ENCODE measurements around the gene C11orf87. TPM values are rescaled to one million over a fixed set of nuclear protein-coding genes. Genes with fewer than 3 reads are reported as not detected.

Gene C11orf87
- total RNA-seq, result not detected

- Mint-ChIP-seq H3K9me3 (no peaks in the 10 kb centered on the region), H3K27me3 (peaks cover 30% of the 10 kb centered on the region), H3K27ac (peak within 1 kb of the TSS; percentile 27), H3K36me3 (ENCODE audit: low read depth) (no peaks in the 10 kb centered on the region), H3K4me3 (no peak within 1 kb of the TSS), H3K4me1 (no peaks in the 10 kb centered on the region)
- CTCF ChIA-PET, result interaction anchor here (0.6 kb wide), 1 partner anchor 263 kb away, joined by 3 read pairs; no protein-coding TSS in a partner anchor
- DNase-seq, result no peak
- POLR2A ChIA-PET, result no interaction called here
Observed at GRCh38 chr11:109421981-109422869, at the start of gene C11orf87. C11orf87 (plus strand) TSS chr11:109422190; CDS start chr11:109423634, 1,444 bp downstream.

DNA sequence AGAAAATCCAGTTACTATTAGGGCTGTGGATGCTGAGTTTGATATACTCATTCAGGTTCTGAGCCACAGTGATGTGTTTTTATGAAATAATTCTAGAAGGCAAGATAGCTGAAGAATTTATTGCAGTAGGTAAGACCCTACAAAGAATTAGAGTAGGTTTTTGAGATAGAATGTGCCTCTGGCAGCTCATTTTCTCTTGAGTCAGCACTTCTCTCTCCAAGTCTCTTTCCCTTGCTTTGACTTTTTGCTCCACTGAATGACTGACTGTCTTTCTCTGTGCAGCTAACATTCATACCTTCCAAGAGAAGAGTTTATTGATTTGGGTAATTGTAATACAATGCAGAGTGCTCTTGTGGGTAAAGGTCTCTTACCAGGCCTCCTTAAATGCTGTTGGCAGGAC, 48.0 kb upstream of the C11orf87 start:
- ChIA-PET POLR2A (no interaction called here), CTCF (no interaction called here)
- Mint-ChIP-seq H3K4me1 (no peaks in the 10 kb centered on the region), H3K36me3 (ENCODE audit: low read depth) (no peaks in the 10 kb centered on the region), H3K4me3 (no peak overlapping the region), H3K27ac (no peak overlapping the region), H3K9me3 (peaks cover 6% of the 10 kb centered on the region), H3K27me3 (no peaks in the 10 kb centered on the region)
- no peak for DNase-seq

DNA sequence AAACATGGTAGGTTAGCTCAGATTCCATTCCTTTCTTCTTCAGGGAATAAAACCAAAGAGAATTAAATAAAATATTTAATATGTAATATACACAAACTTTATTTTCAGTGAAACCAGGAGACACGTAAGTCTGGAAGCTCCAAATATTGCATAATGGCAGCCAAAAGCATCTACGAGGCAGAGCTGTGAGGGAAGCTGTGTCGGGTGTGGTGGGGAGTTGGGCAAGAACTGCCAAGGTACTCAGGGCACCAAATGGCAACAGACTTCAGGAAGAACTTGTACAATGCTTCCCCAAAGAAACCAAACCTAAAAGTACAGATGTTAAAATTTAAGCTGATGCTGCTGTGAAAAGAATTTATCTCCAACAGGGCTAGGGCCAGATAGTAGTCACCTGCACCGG, 47.5 kb upstream of the C11orf87 start:
- H3K4me3 Mint-ChIP-seq, result no peak overlapping the region
- no peak for DNase-seq
- ChIA-PET CTCF (no interaction called here), POLR2A (no interaction called here)
- no peaks in the 10 kb centered on the region for H3K4me1 Mint-ChIP-seq
- no peaks in the 10 kb centered on the region for H3K36me3 Mint-ChIP-seq (ENCODE audit: low read depth)
- no peaks in the 10 kb centered on the region for H3K27me3 Mint-ChIP-seq
- no peak overlapping the region for H3K27ac Mint-ChIP-seq
- H3K9me3 Mint-ChIP-seq, result peaks cover 6% of the 10 kb centered on the region

DNA sequence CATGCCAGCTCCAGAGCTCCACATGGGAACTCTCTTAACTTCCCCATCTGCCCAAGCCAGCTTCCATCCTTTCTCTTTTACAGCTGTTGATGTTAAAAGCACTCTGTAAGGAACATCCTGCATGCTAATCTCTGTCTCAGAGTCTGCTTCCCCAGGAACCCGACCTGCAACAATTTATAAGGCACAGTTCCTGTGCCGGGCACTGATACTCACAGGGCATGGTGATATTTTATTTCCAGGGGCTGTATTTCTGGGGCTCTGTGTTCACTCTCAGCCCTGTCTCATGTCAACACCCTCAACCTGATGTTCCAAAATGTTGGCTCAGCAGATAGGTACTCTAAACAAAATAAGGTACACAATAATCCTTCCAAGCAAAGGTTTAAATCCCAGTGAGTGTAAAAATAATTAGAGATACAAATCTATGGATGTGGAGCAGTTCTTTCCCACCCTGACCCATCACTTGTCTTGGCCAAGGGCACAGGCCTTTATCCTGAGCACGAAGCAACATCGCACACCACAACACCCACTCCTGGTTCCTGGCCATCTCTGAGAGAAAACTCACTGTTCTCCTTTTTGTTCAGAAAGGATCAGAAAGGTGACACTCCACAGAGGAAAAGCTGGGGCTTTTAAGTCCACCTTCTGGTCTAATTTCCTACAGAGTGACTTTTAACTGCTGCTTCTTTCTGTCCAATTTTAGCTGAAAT, 44.8 kb upstream of the C11orf87 start:
- CTCF ChIA-PET, result no interaction called here
- H3K27me3 Mint-ChIP-seq, result no peaks in the 10 kb centered on the region
- H3K27ac Mint-ChIP-seq, result no peak overlapping the region
- no peaks in the 10 kb centered on the region for H3K9me3 Mint-ChIP-seq
- POLR2A ChIA-PET, result no interaction called here
- no peak overlapping the region for H3K4me3 Mint-ChIP-seq
- DNase-seq, result no peak
- no peaks in the 10 kb centered on the region for H3K36me3 Mint-ChIP-seq (ENCODE audit: low read depth)
- H3K4me1 Mint-ChIP-seq, result no peaks in the 10 kb centered on the region

DNA sequence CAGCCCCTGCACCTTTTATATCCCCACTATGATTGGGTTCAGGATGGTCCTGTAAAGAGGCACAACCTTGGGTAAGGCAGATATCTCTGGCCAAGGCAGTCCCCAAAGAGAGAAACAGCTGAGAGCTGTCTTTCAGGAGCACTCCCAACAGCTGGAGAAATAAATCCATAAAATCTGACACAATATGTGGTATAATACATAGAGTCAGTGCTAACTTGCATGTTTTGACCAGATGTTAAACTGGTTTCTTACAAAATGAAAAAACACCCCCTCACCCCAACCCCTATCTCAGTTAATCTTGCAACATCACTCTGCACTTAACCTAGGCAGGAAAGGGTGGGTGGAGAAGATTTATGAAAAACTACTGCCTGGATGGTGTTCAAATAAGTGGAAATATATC, 44.0 kb upstream of the C11orf87 start:
- no peaks in the 10 kb centered on the region for H3K4me1 Mint-ChIP-seq
- no peaks in the 10 kb centered on the region for H3K36me3 Mint-ChIP-seq (ENCODE audit: low read depth)
- CTCF ChIA-PET, result no interaction called here
- H3K27ac Mint-ChIP-seq, result no peak overlapping the region
- H3K4me3 Mint-ChIP-seq, result no peak overlapping the region
- DNase-seq, result no peak
- POLR2A ChIA-PET, result no interaction called here
- no peaks in the 10 kb centered on the region for H3K9me3 Mint-ChIP-seq
- H3K27me3 Mint-ChIP-seq, result no peaks in the 10 kb centered on the region

GRCh38 chr11:109383306-109383705, 38.7 kb upstream of the C11orf87 start:
- POLR2A ChIA-PET, result no interaction called here
- Mint-ChIP-seq H3K4me3 (no peak overlapping the region), H3K9me3 (no peaks in the 10 kb centered on the region), H3K27ac (no peak overlapping the region), H3K36me3 (ENCODE audit: low read depth) (no peaks in the 10 kb centered on the region), H3K27me3 (no peaks in the 10 kb centered on the region), H3K4me1 (no peaks in the 10 kb centered on the region)
- DNase-seq, result no peak
- CTCF ChIA-PET, result no interaction called here

GRCh38 chr11:109384873-109385272, 37.1 kb upstream of the C11orf87 start:
- ChIA-PET POLR2A (no interaction called here), CTCF (no interaction called here)
- Mint-ChIP-seq H3K4me3 (no peak overlapping the region), H3K27me3 (no peaks in the 10 kb centered on the region), H3K9me3 (no peaks in the 10 kb centered on the region), H3K36me3 (ENCODE audit: low read depth) (no peaks in the 10 kb centered on the region), H3K4me1 (no peaks in the 10 kb centered on the region), H3K27ac (no peak overlapping the region)
- DNase-seq, result no peak

DNA sequence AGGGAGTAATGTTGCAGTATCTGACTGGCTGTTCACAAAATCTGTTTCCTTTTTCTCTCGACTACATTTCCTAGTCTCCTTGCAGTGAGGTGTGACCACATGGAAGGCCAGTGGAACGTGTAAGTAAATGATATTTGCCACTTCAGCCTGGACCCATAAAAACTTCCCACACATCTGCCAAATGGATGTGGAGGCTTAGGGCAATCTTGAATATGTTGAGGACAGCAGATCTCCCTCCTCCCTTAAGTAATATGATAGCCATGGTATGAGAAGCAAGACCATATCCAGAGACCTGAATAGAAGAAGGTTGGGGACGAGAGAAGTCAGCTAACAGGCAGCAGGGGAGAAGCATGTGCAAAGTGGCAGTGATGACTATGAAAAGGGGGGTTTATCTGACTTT, 33.0 kb upstream of the C11orf87 start:
- POLR2A ChIA-PET, result no interaction called here
- Mint-ChIP-seq H3K9me3 (no peaks in the 10 kb centered on the region), H3K27ac (no peak overlapping the region), H3K27me3 (no peaks in the 10 kb centered on the region), H3K4me3 (no peak overlapping the region), H3K36me3 (ENCODE audit: low read depth) (no peaks in the 10 kb centered on the region), H3K4me1 (no peaks in the 10 kb centered on the region)
- CTCF ChIA-PET, result no interaction called here
- DNase-seq, result no peak

DNA sequence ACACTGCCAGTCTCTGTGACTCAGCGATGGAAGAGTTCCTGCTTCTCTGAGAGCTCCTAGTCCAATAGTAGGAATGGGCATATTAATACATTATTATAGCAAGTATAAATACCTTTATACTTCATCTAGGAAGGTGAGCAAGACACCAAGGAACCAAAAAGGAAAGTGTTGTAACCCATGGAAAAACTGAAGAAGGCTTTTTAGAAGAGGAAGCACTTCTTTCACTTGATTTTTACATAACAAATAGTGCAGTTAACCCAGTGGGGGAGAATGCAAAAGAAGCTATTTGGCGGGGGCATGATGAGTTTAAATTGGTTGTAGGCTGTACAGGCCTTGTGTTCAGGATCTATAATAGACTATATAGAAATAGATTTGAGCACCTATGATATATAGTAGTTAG, 31.2 kb upstream of the C11orf87 start:
- Mint-ChIP-seq H3K9me3 (no peaks in the 10 kb centered on the region), H3K27ac (no peak overlapping the region), H3K4me1 (no peaks in the 10 kb centered on the region), H3K27me3 (no peaks in the 10 kb centered on the region), H3K36me3 (ENCODE audit: low read depth) (no peaks in the 10 kb centered on the region), H3K4me3 (no peak overlapping the region)
- CTCF ChIA-PET, result no interaction called here
- no peak for DNase-seq
- POLR2A ChIA-PET, result no interaction called here

DNA sequence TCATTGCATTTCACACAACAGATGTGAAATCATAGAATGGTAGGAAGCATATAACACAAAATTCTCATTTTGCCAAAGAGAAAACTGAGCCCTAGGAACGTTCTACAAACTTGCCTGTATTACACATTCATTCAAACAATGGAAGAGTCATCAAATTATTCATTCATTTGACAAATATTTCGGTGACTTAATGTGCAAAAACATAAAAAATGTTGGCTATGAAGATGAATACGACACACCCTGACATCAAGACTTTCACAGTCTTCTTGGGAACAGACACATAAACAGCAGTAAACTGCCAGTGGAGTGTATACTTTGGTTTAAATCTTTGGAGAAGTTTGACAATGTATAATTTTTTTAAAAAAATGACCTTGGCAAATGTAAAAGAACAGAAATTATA, 20.4 kb upstream of the C11orf87 start:
- no peaks in the 10 kb centered on the region for H3K27me3 Mint-ChIP-seq
- no peak for DNase-seq
- ChIA-PET CTCF (no interaction called here), POLR2A (no interaction called here)
- H3K27ac Mint-ChIP-seq, result no peak overlapping the region
- no peaks in the 10 kb centered on the region for H3K4me1 Mint-ChIP-seq
- H3K9me3 Mint-ChIP-seq, result peaks cover 3% of the 10 kb centered on the region
- H3K36me3 Mint-ChIP-seq (ENCODE audit: low read depth), result no peaks in the 10 kb centered on the region
- H3K4me3 Mint-ChIP-seq, result no peak overlapping the region

GRCh38 chr11:109405671-109406070, 16.3 kb upstream of the C11orf87 start:
- ChIA-PET POLR2A (no interaction called here), CTCF (no interaction called here)
- Mint-ChIP-seq H3K4me3 (no peak overlapping the region), H3K4me1 (no peaks in the 10 kb centered on the region), H3K27me3 (no peaks in the 10 kb centered on the region), H3K9me3 (peaks cover 6% of the 10 kb centered on the region), H3K36me3 (ENCODE audit: low read depth) (no peaks in the 10 kb centered on the region), H3K27ac (no peak overlapping the region)
- DNase-seq, result no peak

DNA sequence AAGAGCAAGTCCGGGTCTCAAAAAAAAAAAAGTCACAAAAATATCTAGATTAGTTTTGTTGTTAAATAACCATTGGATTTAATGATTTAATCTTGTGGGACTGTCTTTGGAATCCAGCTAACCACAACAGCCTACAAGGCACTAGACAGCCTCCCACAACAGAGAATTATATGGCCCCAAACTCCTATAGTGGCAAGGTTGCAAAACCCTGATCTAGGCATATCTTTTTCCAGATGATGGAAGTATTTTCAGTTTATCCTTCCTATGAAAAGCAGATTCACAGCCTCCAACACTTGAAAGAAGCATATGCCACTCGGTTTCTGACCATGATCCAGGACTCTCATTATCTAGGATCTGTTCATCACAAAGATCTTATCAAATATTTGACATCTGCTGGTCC, 5.4 kb upstream of the C11orf87 start:
- DNase-seq, result no peak
- Mint-ChIP-seq H3K27ac (no peak overlapping the region), H3K4me3 (no peak overlapping the region), H3K27me3 (peaks cover 10% of the 10 kb centered on the region), H3K9me3 (no peaks in the 10 kb centered on the region), H3K36me3 (ENCODE audit: low read depth) (no peaks in the 10 kb centered on the region), H3K4me1 (no peaks in the 10 kb centered on the region)
- ChIA-PET POLR2A (no interaction called here), CTCF (interaction anchor here (0.6 kb wide), 1 partner anchor 168 kb away, joined by 4 read pairs; no protein-coding TSS in a partner anchor)

DNA sequence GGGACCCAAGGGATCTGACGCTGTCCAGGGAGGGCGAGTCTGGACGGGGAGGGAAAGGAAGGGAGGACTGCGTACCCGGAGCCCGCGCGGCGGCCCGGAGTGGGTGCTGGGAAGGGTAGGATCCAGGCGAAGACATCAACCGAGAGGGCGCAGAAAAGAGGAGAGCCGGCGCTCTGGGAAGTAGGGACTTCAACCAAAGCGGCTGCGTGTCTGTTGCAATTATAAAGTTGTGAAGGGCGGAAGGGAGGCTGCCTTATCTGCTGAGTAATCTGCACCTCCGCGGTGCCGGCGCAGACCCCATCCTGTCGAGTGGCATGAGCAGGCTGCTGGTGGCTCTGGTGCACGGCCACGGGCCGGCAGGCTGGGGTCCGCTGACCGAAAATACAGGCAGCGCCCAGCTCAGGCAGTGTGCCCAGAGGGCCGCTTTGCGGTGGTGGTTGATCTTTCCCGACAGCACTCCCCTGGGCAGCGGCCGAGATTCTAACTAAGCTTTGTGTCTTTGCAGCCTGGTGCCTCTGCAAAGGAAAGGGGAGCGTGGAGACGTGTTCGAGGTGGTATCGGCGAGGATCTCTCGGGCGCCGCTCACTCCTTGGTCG, 978 bp downstream of the C11orf87 start:
- Mint-ChIP-seq H3K36me3 (ENCODE audit: low read depth) (no peaks in the 10 kb centered on the region), H3K4me3 (no peak overlapping the region), H3K27me3 (peaks cover 30% of the 10 kb centered on the region), H3K27ac (no peak overlapping the region), H3K9me3 (no peaks in the 10 kb centered on the region), H3K4me1 (no peaks in the 10 kb centered on the region)
- CTCF ChIA-PET, result no interaction called here
- DNase-seq, result no peak
- POLR2A ChIA-PET, result no interaction called here

Data from activated CD4-positive, alpha-beta T cell treated with anti-CD3 and anti-CD28 coated beads, Interleukin-2, amount 10 ng/mL, durations not matched to agents 7 days and 5 days (primary cell).